Stimulated activated CD8-positive, alpha-beta memory T cell treated with anti-CD3 and anti-CD28 coated beads, Interleukin-4, amount 100 ng/mL, for 1 hour (primary cell): ENCODE results near the gene KDM6B.
A peak's percentile ranks its signal among the peaks of the same experiment; 100 is the strongest.

Experiments used
- DNase-seq, 2 donors: peaks; one replicate each; pipeline ENCODE4 v3.0.0-alpha.2; 2020; ENCODE audit warnings: low read depth in 2 of 2, low spot score in 1 of 2

Gene KDM6B

DNA sequence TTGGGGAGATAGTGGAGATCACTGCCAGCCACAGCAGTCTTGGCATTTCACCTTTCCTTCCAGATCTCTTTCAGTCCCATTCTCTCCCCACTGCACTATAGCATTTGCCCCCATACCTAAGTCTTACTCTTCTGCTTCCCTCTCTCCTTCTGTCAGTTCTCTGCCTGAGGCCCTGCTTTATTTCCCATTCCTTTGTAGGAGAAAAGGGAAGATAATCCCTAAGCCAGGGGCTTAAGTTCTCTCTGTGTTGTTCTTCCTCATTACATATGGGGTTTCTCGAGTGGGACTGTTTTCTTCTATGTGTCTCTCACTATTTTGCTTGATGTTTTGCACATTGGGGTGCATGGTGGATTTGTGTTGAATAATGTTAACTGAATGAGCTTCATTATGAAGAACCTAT lies 6.4 kb downstream of the KDM6B start:
- no peak for DNase-seq

GRCh38 chr17:7840875-7841274 lies 6.9 kb downstream of the KDM6B start:
- DNase-seq, result no peak

DNA sequence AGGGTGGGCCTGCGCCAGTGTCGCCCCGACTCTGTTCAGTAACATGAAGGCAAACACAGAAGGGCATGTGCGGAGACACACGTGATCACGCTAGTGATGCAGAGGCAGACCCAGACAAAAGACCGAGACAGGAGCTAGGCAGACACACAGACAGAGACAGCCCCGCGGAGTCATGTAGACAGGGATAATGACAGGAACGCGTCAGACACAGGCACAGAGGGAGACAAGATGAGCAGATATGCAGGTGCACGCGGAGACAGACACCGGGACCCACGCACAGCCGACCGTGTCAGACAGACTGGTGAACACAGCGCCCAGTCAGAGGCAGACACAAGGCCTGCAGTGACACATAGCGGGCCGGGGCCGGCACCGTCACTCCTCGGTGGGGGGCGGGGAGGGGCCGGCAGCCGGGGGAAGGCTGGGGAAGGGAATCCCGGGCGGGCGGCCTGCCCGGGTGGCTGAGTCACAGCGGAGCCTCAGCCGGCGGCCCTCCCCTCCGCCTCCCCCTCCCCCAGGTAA lies 7.4 kb downstream of the KDM6B start:
- peak; percentile 87 to 90 for DNase-seq

GRCh38 chr17:7841915-7842379 lies 7.9 kb downstream of the KDM6B start:
- peak; percentile 73 to 77 for DNase-seq

DNA sequence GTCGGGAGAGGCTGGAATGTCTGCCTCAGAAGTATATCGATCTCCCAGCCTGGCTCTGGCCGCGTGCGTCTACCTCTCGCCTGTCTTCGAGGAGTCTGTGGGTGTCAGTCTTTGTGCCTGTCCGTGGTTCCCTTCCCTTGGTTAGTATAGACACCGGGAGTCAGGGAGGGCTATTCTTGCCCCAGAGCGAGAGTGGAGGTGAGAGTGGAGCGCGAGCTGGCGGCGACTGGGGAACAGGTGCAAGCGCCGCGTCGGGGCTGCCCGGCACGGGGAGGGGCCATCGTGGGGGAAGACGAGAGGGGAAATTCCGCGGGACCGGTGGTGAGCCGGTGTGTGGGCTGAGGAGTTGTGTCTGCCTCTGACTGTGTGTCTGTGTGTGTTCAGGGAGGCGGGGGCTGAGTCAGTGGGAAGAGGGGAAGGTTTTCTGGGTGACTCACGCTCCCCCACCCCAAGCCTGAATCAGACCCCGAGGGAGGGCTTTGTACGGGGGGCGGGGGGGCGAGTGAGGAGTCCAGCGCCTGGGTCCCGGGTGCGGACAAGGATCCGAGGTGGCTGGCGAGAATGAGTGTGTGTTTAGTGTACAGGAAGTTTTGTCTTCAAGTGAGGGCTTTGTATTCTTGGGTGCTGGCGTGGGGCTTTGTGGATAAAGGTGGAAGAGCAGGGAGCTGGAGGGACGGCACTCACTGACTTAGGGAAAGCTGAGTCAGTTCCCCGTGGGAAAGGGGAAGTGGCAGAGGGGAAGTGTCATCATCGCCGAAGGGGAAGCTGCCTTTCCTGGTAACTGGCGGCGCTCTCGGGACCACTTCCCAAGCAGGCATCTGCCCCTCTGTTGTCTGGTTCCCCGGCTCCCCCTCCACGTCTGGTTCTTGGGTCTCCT lies 8.6 kb downstream of the KDM6B start:
- DNase-seq, result peak; percentile 88 to 92

DNA sequence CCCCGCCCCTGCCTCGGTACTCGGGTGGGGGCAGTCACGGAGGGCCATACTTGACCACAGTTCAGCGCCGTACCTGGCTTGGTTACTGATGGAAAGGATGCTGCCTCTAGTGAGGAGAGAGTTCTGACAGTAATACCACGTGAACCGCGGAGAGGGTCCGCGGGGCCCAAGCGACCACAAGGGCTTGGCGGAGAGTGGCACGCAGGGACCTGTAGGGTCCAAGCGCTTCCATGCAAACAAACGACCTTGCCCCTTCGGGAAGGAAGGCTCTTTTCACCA lies 9.2 kb downstream of the KDM6B start:
- DNase-seq, result no peak

DNA sequence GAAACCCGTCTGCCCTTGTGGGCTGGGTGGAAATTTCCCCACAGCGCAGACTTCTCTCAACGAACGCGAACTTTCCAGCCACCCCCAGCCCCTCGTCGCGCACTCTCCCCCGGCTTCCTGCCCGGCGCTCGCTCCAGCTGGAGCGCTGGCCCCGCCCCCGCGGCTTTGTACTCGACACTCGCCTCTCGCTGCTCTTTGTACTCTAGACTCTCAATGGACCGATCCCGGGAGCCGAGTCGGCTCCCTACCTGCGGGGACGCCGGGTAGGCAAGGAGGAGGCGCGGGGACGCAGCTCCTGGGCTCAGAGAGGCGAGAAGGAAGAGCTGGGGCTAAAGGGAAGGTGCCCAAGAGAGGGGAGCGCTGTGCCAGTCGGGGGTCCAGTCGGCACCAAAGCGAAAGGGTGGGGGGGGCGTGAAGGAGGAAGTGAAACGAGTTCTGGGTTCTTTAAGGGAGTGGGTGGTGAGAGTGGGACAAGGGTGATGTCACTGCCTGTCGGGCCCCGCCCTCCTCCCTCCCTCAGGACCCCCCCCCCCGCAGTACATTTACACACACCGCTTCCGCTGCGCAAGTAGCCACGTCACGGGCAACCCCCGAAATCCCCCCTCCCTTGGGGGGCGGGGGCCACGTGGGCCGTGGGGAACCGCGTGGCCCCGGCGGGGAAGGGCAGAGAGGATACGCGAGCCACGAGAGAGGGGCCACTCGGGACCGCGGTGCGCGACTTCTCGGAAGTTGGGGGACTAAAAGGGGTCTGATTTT lies 9.7 kb downstream of the KDM6B start:
- peak; percentile 79 to 86 for DNase-seq

DNA sequence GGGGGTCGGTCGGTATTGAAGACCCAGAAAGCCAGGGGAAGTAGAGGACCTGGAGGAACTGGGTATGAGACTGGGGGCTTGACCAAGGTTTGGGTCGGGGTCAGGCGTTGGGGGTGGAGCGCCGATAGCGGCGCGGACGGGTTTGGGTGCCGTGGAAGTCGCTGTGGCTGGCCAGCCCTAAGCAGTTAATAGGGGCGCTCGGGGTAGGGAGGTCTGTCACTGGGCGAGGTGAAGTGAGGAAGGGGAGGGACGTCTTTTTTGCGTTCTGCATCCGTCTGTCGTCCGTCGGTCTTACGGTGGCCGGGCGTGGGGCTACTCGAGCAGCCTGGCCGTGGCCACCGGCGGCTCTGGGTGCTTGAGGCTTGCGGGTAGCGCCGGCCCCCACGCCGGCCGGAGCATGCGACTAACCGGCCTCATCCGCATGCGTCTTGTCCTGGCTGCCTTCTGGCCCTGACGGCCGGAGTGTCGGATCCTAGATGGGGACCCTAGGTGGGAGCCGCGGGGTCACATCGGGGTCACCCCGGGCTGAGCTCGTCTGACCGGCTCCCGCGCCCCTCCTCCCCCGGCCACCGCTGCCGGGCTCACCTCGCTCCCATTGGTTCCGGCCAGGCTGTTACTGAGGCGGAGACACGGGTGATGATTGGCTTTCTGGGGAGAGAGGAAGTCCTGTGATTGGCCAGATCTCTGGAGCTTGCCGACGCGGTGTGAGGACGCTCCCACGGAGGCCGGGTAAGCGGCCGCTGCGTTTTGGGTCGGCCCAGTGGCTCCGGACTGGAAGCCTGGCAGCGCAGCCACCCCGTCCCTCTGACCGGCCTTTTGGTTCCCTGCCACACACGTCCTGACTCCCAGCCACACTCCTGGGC lies 10.5 kb downstream of the KDM6B start:
- DNase-seq, result peak; percentile 58 to 75

DNA sequence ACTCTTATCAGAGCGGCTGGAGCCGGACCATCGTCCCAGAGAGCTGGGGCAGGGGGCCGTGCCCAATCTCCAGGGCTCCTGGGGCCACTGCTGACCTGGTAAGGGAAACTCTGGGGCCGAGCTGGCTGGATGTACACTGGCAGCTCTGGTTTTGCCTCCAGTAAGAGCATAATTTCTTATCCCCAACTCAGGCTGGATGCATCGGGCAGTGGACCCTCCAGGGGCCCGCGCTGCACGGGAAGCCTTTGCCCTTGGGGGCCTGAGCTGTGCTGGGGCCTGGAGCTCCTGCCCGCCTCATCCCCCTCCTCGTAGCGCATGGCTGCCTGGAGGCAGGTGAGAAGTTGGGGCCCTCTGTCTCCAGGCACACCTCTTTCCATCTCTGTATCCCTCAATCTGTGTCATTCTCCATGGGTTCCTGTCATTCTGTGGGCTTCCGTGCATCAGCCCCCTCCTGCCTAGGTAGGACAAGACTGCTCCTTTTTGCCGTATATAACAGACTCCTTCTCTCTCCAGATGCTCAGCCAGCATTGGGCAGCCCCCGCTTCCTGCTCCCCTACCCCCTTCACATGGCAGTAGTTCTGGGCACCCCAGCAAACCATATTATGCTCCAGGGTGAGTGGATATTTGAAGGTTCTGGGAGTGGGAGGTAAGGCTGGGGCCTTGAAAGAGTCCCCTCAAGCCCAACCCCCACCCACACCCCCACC lies 11.5 kb downstream of the KDM6B start:
- DNase-seq, result no peak

GRCh38 chr17:7846063-7846735 lies 12.2 kb downstream of the KDM6B start:
- no peak for DNase-seq

DNA sequence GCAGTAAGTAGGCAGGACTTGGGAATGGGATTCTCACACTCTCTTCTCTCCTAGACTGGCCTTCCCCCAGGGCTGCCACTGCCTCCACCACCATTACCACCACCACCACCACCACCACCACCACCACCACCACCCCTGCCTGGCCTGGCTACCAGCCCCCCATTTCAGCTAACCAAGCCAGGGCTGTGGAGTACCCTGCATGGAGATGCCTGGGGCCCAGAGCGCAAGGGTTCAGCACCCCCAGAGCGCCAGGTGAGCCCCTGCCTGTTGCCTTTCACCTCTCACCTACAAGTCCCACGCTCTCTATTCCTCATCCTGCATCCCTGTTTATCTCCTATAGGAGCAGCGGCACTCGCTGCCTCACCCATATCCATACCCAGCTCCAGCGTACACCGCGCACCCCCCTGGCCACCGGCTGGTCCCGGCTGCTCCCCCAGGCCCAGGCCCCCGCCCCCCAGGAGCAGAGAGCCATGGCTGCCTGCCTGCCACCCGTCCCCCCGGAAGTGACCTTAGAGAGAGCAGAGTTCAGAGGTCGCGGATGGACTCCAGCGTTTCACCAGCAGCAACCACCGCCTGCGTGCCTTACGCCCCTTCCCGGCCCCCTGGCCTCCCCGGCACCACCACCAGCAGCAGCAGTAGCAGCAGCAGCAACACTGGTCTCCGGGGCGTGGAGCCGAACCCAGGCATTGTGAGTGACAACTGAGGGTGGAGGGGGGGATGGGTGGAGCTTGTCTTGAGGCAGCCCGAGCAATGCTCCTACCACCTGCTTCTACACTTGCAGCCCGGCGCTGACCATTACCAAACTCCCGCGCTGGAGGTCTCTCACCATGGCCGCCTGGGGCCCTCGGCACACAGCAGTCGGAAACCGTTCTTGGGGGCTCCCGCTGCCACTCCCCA lies 13.0 kb downstream of the KDM6B start:
- DNase-seq, result no peak

DNA sequence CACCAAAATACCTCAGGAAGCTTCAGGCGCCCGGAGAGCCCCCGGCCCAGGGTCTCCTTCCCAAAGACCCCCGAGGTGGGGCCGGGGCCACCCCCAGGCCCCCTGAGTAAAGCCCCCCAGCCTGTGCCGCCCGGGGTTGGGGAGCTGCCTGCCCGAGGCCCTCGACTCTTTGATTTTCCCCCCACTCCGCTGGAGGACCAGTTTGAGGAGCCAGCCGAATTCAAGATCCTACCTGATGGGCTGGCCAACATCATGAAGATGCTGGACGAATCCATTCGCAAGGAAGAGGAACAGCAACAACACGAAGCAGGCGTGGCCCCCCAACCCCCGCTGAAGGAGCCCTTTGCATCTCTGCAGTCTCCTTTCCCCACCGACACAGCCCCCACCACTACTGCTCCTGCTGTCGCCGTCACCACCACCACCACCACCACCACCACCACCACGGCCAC lies 14.1 kb downstream of the KDM6B start:
- DNase-seq, result no peak

DNA sequence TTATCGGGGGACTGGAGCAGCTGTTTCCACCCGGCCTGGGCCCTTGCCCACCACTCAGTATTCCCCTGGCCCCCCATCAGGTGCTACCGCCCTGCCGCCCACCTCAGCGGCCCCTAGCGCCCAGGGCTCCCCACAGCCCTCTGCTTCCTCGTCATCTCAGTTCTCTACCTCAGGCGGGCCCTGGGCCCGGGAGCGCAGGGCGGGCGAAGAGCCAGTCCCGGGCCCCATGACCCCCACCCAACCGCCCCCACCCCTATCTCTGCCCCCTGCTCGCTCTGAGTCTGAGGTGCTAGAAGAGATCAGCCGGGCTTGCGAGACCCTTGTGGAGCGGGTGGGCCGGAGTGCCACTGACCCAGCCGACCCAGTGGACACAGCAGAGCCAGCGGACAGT lies 14.7 kb downstream of the KDM6B start:
- no peak for DNase-seq

- DNase-seq, result no peak
These were observed 15.2 kb downstream of the KDM6B start for GRCh38 chr17:7849130-7849750.

- DNase-seq, result no peak
These were observed 15.9 kb downstream of the KDM6B start for GRCh38 chr17:7849751-7850504.

DNA sequence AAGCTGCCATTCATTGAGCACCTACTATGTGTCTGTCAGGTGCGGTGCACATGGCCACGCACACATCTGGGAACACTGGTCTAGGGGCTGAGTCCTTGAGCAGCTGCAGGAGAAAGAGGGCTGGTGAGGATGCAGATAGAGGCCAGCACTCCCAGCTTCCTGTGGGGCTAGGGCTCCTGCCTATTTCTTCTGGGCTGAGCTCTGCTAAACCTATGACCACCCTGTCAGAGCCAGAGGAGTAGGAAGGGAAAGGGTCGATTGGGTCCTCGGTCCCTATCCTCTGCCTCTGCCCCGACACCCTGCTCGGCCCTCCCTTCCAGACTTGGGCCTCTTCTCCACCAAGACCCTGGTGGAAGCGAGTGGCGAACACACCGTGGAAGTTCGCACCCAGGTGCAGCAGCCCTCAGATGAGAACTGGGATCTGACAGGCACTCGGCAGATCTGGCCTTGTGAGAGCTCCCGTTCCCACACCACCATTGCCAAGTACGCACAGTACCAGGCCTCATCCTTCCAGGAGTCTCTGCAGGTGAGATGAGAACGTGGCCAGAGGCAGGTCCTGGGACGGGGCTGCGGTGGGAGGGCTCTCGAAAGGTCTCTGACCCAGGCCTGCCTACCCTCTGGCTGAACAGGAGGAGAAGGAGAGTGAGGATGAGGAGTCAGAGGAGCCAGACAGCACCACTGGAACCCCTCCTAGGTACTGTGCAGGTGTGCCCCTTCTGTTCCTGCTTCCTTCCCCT lies 16.9 kb downstream of the KDM6B start:
- DNase-seq, result no peak
